UCSD-AML1 (cell line): ENCODE results near the gene PHPT1.
"Not testable (repeated sequence)": the region's sequence is repeated elsewhere in the genome, so short reads cannot be mapped to it uniquely, and the experiment has no call there.

Experiments
- DNase-seq: peaks from one replicate; lab custom pipeline; 2025; ENCODE audit not compliant: unreplicated experiment; lab: John Stamatoyannopoulos, UW

Gene PHPT1

GRCh38 chr9:136858844-136859757, 9.9 kb downstream of the PHPT1 start:
- no peak for DNase-seq

GRCh38 chr9:136860529-136860928, 11.3 kb downstream of the PHPT1 start:
- no peak for DNase-seq

- DNase-seq = no peak
Measured at GRCh38 chr9:136860933-136861873, 12.0 kb downstream of the PHPT1 start.

GRCh38 chr9:136861874-136862457, 12.8 kb downstream of the PHPT1 start:
- no peak for DNase-seq

GRCh38 chr9:136862849-136863622, 13.8 kb downstream of the PHPT1 start:
- no peak for DNase-seq

- no peak for DNase-seq
Measured at GRCh38 chr9:136863623-136864273, 14.5 kb downstream of the PHPT1 start.

- DNase-seq = no peak
Measured at GRCh38 chr9:136865041-136865767, 16.0 kb downstream of the PHPT1 start.

GRCh38 chr9:136865768-136866103, 16.5 kb downstream of the PHPT1 start:
- DNase-seq = no peak

- not testable (repeated sequence) for DNase-seq
Measured at GRCh38 chr9:136866898-136867421, 17.8 kb downstream of the PHPT1 start.

- no peak for DNase-seq
Measured at GRCh38 chr9:136867480-136867879, 18.3 kb downstream of the PHPT1 start.

- DNase-seq = no peak
Measured at GRCh38 chr9:136867917-136868316, 18.7 kb downstream of the PHPT1 start.

GRCh38 chr9:136868644-136869043, 19.4 kb downstream of the PHPT1 start:
- DNase-seq = no peak

- not testable (repeated sequence) for DNase-seq
Measured at GRCh38 chr9:136869611-136870010, 20.4 kb downstream of the PHPT1 start.

GRCh38 chr9:136875155-136875554, 25.9 kb downstream of the PHPT1 start:
- no peak for DNase-seq

GRCh38 chr9:136876476-136876875, 27.3 kb downstream of the PHPT1 start:
- no peak for DNase-seq

GRCh38 chr9:136880651-136881050, 31.4 kb downstream of the PHPT1 start:
- no peak for DNase-seq

- peak; percentile 49 for DNase-seq
Measured at GRCh38 chr9:136881691-136882108, 32.5 kb downstream of the PHPT1 start.

GRCh38 chr9:136882109-136882946, 33.1 kb downstream of the PHPT1 start:
- peak; percentile 68 for DNase-seq
